ENCODE measurements around the gene DHX34.
"Not testable (repeated sequence)": the region's sequence is repeated elsewhere in the genome, so short reads cannot be mapped to it uniquely, and the experiment has no call there.

Gene DHX34

GRCh38 chr19:47324502-47324901, 24.6 kb upstream of the DHX34 start:
- DNase-seq = peak in 1 of 2 donors; percentile 74

- no peak for DNase-seq
Measured at GRCh38 chr19:47330466-47330869, 18.6 kb upstream of the DHX34 start.

GRCh38 chr19:47331490-47331889, 17.6 kb upstream of the DHX34 start:
- no peak for DNase-seq

- DNase-seq = no peak
Measured at GRCh38 chr19:47331931-47332547, 17.1 kb upstream of the DHX34 start, which contains the start of gene C5AR2. C5AR2 (plus strand) TSS chr19:47332175; CDS start chr19:47340800, 8,625 bp downstream.

DNA sequence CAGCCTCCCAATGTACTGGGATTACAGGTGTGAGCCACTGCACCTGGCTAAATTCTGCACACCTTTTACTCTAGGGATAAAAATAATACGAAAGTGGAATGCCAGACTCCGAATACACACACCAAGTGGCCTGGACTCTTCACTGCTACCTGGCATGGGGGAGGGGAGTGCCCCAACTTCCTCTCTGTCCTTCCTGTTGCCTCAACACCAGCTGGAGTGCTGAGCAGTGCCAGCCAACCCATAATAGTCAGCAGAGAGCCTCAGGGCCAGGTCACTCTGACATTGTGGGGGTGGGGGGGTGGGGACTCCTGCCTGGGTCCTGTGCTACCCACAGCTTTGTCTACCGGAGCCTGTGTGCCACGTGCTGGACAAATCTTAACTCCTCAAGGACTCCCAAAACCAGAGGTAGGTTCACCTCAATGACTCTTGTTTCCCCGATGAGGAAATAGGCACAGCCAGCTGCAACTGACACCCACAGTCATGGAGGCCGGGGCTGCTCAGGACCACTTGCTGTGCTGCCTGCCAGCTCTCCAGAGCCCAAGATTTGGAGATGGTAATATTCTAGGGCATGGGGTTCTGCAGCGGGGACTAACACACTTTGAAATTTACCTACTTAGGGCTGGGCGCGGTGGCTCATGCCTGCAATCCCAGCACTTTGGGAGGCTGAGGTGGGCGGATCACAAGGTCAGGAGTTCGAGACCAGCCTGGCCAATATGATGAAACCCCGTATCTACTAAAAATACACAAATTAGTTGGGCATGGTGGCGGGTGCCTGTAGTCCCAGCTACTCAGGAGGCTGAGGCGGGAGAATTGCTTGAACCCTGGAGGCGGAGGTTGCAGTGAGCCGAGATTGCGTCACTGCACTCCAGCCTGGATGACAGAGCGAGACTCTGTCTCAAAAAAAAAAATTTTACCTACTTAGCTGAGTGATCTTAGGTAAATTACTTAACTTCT, 12.1 kb upstream of the DHX34 start:
- peak; percentile 41 to 78 for DNase-seq

DNA sequence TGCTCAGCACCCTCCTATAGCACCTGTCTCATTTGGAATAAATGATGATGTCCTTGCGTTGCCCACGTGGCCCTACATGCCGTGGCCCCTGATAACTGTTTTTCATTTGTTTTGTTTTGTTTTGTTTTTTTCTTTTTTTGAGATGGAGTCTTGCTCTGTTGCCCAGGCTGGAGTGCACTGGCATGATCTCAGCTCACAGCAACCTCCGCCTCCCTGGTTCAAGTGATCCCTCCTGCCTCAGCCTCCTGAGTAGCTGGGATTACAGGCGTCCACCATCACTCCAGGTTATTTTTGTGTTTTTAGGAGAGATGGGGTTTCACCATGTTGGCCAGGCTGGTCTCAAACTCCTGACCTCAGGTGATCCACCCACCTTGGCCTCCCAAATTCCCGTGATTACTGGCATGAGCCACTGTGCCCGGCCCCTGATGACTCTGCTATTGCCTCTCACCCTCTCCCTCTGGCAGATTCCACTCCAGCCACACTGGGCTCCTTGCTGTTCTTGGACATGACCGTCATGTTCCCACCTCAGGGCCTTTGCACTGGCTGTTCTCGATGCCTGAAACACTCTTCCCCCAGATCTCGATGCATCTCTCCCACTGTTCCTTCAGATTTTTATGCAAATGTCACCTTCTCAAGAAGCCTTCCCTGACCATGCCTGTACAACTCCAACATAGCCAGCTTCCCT, 9.8 kb upstream of the DHX34 start:
- DNase-seq = no peak

DNA sequence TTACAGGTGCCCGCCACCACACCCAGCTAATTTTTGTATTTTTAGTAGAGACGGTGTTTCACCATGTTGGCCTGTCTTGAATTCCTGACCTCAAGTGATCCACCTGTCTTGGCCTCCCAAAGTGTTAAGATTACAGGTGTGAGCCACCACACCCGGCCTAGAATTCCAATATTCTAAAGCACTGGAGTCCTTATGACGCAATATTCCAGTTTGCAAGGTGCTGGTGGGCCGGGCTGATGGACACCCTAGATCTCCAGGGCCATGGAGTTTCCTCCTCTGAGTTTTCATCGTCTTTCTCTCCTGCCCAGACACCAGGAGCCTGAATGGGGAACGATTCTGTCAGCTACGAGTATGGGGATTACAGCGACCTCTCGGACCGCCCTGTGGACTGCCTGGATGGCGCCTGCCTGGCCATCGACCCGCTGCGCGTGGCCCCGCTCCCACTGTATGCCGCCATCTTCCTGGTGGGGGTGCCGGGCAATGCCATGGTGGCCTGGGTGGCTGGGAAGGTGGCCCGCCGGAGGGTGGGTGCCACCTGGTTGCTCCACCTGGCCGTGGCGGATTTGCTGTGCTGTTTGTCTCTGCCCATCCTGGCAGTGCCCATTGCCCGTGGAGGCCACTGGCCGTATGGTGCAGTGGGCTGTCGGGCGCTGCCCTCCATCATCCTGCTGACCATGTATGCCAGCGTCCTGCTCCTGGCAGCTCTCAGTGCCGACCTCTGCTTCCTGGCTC, 8.5 kb upstream of the DHX34 start:
- DNase-seq = no peak

GRCh38 chr19:47341734-47342133, 7.4 kb upstream of the DHX34 start:
- no peak for DNase-seq

DNA sequence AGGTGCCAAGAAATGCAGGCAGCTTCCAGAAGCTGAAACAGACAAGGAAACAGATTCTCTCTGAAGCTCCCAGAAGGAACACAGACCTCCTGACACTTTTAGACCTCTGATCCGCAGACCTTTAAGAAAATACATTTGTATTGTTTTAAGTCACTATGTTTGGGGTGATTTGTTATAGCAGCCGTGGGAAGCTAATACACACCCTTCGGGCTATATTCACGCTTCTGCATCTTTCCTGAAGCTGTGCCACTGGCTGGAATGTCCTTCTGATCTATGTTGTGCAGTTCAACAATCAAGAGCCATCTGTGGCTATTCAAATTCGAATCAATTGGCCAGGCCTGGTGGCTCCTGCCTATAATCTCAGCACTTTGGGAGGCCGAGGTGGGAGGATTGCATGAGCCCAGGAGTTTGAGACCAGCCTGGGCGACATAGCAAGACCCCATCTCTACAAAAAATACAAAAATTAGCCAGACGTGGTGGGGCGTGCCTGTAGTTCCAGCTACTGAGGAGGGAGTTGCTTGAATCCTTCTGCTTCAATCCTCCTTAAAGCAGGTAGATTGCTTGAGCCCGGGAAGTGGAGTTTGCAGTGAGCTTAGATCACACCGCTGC, 5.8 kb upstream of the DHX34 start:
- DNase-seq = no peak

DNA sequence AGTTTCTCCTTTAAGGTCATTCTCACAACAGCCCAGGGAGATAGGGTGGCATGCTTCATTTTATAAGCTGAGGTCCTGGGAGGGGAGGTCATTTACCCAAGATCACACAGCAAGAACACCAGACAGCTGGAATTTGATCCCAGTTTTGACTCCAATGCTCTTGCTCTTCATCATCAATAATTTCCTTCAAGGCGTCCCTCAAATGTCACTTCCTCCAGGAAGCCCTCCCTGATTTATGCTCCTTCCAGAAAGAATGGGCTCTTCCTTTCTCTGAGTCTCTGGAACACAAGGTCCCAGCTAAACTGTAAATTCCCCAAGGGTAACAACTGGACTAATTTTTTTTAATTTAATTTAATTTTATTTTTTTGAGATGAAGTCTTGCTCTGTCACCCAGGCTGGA, 4.7 kb upstream of the DHX34 start:
- no peak for DNase-seq

DNA sequence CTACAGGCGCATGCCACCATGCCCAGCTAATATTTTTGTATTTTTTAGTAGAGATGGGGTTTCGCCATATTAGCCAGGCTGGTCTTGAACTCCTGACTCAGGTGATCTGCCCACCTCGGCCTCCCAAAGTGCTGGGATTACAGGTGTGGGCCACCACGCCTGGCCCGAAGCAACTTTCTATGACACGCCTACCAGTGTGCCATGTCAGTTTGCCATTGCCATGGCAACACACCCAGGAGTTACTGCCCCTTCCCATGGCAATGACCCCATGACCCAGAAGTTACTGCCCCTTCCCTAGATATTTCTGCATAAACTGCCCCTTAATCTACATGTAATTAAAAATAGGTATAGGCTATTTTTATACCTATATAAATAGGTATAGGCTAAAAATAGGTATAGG, 3.1 kb upstream of the DHX34 start:
- not testable (repeated sequence) for DNase-seq

DNA sequence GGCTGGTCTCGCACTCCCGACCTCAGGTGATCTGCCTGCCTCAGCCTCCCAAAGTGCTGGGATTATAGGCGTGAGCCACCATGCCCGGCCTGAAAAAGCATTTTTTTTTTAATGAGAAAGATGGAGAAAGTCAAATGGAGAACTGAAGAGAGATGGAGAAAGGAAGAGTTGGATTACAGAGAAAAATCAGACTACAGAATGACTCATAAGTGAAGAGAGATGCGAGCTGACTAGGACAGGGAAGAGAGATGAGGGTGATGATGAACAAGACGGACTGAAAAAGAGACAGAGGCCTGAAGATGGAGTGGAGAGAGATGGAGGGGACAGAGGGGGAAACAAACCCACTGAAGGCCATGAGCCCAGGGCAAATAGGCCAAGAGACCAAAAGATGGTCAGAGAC, 1.5 kb downstream of the DHX34 start:
- no peak for DNase-seq

GRCh38 chr19:47351548-47351947, 2.4 kb downstream of the DHX34 start:
- peak in 1 of 2 donors; percentile 23 for DNase-seq

GRCh38 chr19:47352095-47352494, 3.0 kb downstream of the DHX34 start:
- no peak for DNase-seq

- no peak for DNase-seq
Measured at GRCh38 chr19:47353307-47353712, 4.2 kb downstream of the DHX34 start.

DNA sequence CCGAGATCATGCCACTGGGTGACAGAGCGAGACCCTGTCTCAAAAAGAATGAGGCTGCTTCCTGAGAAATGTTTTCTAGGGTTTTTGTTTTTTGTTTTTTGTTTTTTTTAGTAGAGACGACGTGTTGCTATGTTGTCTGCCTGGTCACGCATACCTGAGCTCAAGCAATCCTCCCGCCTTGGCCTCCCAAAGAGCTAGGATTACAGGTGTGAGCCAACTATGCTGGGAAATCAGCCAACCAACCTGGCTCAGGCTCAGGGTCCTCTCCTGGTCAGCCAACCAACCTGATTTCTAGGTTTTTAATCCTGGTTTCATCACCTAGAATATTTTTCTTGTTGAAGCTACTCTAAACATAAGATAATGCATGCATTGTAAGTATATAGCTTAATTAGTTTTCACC, 7.8 kb downstream of the DHX34 start:
- DNase-seq = no peak

- no peak for DNase-seq
Measured at GRCh38 chr19:47357788-47358680, 8.9 kb downstream of the DHX34 start.

- DNase-seq = no peak
Measured at GRCh38 chr19:47358936-47359335, 9.8 kb downstream of the DHX34 start.

GRCh38 chr19:47362321-47362720, 13.2 kb downstream of the DHX34 start:
- no peak for DNase-seq

DNA sequence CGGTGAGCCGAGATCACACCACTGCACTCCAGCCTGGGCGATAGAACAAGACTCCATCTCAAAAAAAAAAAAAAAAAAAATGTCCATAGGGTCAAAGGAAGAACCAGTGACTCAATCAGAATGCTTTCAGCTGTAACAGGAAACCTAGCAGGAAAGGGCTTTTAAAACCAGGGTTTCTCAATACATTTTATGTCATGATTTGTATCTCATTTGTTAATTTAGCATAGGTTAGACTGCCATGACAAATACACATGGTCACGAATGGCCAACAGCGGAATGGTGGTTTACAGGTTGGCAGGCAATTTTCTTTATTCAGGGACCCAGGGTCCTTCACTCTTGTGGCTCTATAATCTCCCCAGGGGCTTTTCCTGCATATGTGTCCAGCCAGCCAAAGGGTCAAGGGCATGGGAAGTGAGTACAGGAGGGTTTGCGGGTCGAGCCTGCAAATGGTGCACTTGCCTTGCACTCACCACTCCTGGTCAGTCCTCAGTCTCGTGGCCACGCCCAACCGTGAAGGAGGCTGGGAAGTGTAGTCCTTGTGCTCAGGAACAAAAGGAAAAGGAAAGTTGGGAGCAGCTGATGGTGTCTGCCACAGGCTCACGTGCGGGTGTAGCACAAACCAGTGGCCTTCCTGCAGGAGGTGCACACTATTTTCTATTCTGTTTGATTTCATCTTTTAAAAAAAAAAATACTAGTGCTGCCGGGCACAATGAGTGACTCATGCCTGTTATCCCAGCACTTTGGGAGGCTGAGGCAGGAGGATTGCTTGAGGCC, 14.8 kb downstream of the DHX34 start:
- no peak for DNase-seq

All from CD4-positive, alpha-beta T cell treated with Interleukin-1 beta for 1 hour (primary cell).